GM03348 (cell line): ENCODE results near the gene ITPK1.

Experiments
- DNase-seq: peaks from one replicate; pipeline ENCODE4 v3.0.0; 2012; ENCODE audit warnings: low spot score

Gene ITPK1

DNA sequence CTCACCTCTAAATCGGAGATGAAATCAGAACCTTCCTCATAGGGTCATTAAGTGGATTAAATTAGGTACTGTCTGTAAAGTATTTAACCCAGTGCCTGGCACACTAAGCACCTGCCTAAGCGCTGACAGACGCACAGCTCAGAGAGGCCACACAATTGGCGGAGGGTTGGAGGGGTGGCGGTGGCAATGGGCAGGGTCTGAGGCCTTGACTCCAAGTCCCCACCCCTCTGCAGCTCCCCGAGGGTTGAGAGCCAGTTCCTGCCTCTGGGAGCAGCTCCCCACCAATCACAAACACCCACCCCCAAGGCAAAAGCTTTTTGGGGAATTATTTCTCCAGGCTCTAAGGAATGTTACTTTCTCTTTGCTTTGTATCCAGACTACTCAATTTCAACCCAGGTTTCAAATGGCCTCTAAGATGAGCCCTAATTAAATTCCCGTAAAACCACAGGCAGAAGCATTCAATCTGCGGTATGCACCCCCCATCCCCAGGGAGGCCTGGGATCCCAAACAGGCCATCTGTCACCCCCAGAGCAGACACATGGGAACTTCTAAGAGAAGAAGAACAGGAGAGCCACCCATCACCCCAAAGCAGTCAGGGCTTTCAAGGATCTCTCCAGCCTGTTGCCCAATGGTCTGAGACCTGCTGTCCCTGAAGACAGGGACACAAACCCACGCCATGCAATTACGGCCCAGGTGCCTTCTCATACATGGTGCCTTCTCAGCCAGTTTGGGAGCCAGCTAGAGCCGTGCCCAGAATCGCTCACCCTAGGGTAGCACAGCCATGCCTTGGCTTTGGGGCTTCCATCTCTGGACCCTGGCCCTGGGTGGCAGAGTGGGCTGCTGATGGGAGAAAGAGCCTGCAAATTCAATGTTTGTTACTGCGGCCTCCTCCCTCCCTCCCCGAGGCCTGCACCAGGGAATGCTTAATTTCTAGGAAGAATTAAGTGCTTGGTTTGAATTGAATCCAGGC lies 126.7 kb downstream of the ITPK1 start:
- DNase-seq: no peak

DNA sequence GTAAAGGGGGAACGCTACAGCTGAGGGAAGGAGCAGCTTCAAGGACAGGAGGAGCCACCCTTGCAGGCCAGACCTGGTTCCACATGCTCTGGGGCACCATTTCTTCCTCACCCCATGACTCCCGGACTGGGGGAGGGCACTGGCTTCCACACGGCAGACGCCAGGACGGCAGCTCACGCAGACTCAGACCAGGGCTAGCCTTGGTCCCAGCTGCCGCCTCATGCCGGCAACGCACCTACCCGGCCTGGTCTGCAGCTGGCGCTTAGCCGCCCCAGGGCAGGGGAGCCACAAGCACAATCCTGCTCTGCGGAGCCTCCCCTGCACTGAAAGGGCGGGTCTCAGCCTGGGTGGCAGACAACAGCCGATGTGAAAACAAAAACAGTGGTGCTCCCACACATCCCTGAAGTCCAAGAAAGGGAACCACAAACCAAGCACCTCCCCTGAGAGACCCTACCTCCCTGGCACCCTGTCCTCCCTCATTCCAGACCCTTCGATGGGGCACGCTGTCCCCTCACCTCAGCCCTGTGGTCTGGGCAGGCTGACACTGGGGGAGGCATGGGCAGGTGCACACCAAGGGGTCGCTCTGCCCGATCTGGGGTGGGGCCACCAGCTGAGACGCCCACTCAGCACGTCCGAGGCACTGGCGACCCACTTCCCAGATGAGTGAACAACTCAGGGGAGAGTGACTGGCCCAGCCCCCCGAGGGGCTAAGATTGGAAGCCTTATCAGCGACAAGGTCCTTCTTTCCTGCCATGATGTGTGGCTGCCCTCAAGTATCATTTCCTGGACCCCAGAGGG lies 127.8 kb downstream of the ITPK1 start:
- no peak for DNase-seq

DNA sequence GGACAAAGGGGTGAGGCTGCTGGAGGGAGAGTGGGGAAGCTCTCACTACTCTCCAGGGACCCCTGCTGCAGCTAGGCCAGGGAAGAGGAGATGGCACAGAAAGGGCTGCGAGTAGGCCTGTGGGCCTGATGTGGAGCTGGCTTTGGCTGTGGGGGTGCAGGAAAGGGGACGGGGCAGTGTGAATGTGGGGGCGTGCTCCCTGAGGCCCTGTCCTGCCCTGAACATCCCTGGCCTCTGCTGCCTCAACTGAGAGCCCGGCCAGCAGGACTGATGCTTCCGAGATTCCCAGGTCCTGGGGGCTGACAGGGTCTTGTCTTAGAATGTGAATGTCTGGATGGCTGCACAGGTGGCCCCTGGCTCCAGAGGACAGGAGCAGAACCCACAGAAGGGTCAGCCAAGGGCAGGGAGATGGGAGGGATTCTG lies 128.6 kb downstream of the ITPK1 start:
- no peak for DNase-seq

DNA sequence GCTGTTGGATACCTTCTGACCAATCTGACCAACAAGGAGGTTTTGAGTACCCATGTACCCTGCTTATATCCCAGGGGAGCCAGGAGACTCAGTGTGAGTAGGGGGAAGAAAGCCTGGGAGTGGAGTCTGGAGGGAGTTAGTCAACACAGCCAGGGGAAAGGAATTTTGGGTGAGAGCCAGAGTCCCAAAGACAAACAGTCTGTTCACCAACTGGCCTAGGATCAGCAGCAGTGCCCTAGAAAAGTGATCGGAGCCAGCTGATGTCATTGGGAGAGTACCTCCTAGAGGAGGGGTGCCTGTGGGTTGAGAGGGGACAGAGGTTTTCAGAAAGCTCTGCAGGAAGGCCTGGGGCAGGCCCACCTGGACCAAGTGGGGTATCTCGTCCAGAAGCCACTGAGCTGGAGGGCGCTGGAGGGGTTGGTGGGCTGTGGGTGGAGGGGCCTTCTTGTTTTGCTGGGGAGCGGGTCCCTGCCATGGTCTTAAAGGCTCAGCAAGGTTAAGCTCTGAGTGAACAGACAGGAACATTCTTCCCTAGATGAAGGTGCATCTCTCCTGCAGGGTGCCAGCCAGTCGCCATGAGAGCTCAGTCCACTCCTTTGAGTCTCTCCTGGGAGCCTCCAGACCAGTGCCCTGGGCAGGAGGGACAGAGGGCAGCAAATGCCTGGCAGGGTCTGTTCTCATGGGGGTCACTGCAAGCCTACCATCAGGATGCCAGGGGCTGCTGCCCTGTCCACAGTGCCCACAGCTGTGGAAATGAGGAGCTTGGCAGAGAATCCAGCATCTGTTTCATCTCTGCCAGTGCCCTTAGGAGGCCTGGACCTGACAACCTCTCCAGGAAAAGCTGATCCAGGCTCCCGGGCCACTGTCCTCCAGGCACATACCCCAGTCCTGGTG lies 129.2 kb downstream of the ITPK1 start:
- DNase-seq: peak; percentile 80

DNA sequence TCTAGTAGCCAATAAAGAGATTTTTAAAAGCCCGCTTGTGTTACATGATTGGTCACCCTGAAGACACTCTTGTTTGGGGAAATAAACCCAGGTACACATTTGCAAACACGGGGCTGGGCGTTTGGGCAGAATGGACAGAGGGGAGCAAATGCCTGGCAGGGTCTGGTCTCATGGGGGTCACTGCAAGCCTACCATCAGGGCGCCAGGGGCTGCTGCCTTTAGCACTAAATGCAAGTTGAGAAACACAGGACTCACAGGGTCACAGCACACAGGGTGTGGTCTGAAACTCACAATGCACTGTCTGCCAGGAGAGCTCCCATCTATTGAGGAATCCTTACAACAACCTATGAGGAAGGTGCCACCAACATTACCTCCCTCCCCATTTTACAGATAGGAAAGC lies 130.2 kb downstream of the ITPK1 start:
- DNase-seq: no peak

DNA sequence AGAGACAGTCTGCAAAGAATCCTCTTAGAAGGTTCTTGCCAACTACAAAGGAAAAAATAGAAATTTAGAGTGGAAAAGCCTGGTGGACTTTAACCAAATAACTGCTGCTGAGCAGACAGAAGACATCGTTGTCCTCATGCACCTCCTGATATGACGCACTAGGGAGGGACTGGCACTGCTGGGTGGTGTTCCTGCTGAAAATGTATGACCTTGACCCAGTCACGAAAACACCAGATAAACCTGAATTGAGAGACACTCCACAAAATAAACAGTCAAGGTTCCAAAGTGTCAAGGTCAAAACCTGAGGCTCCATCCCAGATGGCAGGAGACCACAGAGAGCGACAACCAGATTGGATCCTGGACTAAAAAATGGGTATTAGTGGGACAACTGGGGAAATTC lies 130.8 kb downstream of the ITPK1 start:
- no peak for DNase-seq

DNA sequence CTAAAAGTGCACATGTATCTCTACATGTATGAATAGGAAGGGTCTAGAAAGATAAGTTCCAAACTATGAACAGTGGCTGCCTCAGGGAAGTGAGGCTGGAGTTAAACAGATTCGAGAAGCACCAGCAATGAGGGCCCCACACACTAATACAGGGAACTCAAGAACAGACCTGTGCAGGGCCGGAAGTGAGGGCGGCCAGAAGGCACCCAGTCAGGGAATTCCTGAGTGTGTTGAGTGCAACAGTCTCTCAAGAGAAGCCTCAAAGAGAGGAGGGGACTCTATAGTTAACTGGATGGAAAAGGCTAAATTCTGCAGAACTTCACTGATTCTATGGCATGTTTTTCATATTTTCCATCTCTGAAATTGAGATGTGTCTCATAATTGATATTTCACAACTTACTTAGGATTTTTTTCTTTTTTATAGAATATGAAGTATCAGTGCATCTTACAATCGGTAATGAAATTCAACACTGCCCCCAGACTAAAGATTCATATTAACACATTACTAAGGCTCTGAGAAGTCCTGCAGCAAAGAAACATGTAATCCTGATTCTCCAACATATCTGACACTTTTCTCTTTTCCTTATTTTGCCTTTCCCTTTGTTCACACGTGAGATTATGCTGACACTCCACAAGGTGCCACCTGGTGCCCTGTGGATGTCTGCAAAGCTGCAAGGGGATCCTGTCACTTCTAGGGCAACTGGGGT lies 131.5 kb downstream of the ITPK1 start:
- DNase-seq: no peak

GRCh38 chr14:92982956-92983355 lies 132.8 kb downstream of the ITPK1 start:
- DNase-seq: peak; percentile 61

GRCh38 chr14:92981726-92982125 lies 134.0 kb downstream of the ITPK1 start:
- DNase-seq: no peak

DNA sequence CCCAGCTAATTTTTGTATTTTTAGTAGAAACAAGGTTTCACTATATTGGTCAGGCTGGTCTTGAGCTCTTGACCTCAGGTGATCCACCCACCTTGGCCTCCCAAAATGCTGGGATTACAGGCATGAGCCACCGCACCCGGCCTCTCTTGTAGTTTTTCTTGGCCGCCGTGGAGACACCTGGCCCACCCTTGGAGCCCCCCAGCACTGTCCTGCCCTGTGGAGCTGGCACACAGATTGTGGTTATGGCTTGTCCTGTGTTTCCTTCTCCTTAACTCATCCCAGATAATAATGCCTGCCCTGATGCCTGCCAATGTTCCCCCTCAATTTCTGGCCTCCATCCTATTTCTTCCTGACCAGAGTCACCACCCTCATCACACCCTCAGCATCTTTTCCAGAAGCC lies 134.9 kb downstream of the ITPK1 start:
- DNase-seq: no peak

GRCh38 chr14:92978229-92979021 lies 137.3 kb downstream of the ITPK1 start:
- no peak for DNase-seq

- no peak for DNase-seq
Observed at GRCh38 chr14:92976268-92976667, 139.5 kb downstream of the ITPK1 start.

DNA sequence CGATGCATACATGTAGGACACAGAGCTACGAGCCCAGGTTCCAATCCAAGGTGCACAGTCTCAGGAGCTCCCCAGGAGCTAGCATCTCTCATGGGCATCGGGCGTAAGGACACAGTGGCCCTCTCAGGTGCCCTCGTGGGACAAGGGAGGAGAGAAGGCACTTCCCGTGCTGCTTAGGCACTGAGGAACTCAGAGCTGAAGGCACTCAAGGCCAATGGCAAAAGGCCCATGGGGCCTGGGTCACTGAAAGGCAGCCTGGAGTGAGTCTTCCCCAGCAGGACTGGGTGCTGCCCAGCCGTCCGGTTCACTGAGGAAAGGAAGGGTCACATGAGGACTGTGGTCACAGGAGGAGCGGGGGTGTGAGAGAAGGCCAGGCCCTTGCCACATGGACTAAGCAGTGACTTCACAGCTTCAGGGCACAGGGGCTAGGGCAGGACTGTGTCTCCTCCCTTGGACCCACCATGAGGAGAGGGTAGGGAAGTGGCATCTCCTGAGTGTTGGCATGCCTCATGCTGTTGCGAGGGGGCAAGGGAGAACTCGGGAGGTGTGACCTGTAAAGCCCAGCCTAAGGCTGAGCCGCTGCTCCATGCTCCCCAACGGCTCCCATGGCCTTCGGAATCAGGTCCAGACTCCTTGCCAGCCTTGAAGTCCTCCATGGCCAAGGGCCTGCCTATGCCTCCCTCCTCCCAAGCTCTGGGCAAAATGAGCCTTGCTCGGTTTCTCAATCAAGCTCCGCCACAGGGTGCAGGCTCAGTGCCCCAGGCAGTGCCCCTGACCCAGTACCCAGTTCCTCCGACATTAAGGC lies 141.0 kb downstream of the ITPK1 start:
- DNase-seq: no peak

DNA sequence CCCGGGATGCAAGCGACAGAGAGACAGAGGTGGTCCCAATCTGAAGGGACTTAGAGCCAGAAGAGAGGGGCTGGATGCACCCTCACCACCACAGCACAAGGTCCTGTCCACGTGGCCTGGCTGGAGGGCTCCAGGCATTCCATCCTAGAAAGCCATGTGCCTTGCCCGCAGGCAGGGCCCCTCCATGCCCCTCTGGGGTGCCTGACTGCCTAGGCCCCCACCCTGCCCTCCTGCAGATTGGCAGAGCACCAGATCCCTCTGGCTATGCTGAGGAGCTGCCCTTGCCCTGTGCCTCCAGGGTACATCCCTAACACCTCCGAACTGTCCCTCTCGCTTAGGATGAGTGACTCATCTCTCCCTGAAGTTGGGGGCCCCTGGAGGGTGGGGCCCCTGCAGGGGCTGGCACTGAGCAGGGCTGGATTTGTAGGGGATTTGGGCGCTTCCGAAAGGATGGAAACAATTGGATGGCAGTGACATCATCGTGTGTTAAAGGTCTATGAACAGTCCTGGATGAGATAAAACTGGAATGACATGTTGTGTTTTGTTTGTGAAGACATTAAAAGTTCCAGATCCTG lies 141.8 kb downstream of the ITPK1 start:
- no peak for DNase-seq

- peak; percentile 94 for DNase-seq
Observed at GRCh38 chr14:92973261-92973797, 142.4 kb downstream of the ITPK1 start.

DNA sequence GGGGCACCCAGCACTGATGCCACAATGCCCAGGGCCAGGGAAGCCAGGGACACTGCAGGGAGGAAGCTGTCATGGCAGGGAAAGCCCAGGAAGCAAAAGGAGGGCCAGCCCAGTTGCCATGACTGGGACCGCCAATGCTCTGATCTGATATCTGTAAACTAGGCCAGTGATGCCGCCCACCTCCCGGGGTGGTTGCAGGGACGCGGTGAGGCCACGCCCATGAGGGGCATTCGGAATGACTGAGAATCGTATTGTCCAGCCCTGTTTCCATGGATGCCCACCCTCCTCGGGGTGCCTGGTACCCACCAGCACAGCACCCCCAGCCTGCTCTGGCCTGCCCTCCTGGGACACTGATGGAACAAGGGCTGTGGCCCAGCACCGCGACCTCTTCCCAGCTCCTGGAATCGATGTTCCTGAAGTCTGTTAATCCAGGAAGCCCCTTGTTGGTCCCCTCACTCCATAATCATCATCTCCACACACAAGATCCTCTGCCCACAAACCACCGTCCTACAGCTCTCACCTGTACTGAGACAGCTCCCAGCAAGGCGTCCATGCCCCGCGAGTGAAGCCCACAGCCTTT lies 144.0 kb downstream of the ITPK1 start:
- no peak for DNase-seq

- no peak for DNase-seq
Observed at GRCh38 chr14:92970271-92970670, 145.5 kb downstream of the ITPK1 start.

DNA sequence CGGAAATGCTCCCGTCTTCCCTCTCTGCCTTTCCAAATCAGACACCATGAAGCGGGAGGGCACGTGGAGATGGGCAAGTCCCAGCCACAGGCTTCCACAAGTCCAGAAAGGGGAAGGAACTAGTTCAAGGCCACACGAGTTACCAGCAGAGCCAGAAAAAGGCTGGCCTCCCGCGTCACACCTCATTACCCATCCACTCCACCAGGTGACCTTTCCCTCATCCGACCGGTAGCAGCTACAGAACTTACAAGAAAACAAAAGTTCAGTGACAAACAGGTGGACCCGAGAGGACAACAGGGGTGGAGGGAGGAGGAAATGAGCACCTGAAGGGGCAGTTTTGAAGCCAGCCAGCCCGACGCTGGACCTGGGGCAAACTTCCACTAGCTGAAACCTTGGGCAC lies 145.9 kb downstream of the ITPK1 start:
- DNase-seq: no peak

GRCh38 chr14:92969430-92969829 lies 146.3 kb downstream of the ITPK1 start:
- no peak for DNase-seq
